Cardiac fibroblast (primary cell): ENCODE results near the gene FXYD5.

Experiments
- DNase-seq, 2 donors: peaks; one replicate each; pipeline versions ENCODE4 v3.0.0 to v3.0.0-alpha.2; 2010; ENCODE audit warnings: low read depth in 2 of 2
- H3K4me3 ChIP-seq, 2 donors: replicated peaks in 1 of 2; 1 replicate in 1 of 2; 2 replicates in 1 of 2; pipeline ENCODE4 v1.5.1; 2011; ENCODE audit warnings: low read depth in 2 of 2, low read length in 2 of 2, mild to moderate bottlenecking in 2 of 2, moderate library complexity in 1 of 2
- TF ChIP-seq, protein P1 (sequence below): IDR thresholded peaks from one replicate; pipeline ENCODE4 v1.5.1; 2011; ENCODE audit warnings: low read depth, mild to moderate bottlenecking, low read length, inconsistent platforms

FXYD5 gene

DNA sequence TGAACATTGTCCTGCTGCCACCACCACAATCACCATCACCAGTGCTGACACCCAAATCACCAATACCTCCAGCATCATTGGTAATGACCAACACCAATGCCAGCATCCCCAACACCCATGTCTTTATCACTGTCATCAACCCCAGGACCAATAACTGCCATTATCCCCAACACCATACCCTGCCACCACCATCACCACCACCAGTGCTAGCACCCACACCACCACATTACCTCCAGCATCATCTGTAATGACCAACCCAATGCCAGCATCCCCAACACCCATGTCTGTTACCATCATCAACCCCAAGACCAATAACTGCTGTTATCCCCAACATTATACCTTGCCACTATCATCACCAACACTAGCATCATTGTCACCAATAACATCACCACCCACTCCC, 22.3 kb upstream of the FXYD5 start:
- no peak for DNase-seq
- TF ChIP-seq, protein P1, sequence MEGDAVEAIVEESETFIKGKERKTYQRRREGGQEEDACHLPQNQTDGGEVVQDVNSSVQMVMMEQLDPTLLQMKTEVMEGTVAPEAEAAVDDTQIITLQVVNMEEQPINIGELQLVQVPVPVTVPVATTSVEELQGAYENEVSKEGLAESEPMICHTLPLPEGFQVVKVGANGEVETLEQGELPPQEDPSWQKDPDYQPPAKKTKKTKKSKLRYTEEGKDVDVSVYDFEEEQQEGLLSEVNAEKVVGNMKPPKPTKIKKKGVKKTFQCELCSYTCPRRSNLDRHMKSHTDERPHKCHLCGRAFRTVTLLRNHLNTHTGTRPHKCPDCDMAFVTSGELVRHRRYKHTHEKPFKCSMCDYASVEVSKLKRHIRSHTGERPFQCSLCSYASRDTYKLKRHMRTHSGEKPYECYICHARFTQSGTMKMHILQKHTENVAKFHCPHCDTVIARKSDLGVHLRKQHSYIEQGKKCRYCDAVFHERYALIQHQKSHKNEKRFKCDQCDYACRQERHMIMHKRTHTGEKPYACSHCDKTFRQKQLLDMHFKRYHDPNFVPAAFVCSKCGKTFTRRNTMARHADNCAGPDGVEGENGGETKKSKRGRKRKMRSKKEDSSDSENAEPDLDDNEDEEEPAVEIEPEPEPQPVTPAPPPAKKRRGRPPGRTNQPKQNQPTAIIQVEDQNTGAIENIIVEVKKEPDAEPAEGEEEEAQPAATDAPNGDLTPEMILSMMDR = no peak
- no peak overlapping the region for H3K4me3 ChIP-seq

DNA sequence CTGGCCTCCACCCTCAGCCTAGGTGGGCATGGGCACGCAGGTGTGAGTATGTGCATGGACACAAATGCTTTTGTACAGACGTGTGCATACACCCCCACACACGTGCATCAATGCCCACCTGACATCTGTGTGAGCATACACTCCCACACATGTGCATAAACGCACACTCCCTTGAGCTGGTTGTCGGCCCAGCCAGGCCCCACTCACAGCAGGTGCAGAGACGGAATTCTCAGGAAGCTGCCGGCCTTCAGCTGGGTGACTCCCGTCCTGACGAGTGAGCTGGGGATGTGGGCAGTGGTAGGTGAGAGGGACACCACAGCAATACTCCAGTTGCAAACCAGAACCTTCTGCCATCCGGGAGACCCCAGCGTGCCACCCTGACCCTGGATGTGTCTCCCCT, 20.7 kb upstream of the FXYD5 start:
- no peak overlapping the region for H3K4me3 ChIP-seq
- DNase-seq = no peak
- TF ChIP-seq, protein P1 = no peak

DNA sequence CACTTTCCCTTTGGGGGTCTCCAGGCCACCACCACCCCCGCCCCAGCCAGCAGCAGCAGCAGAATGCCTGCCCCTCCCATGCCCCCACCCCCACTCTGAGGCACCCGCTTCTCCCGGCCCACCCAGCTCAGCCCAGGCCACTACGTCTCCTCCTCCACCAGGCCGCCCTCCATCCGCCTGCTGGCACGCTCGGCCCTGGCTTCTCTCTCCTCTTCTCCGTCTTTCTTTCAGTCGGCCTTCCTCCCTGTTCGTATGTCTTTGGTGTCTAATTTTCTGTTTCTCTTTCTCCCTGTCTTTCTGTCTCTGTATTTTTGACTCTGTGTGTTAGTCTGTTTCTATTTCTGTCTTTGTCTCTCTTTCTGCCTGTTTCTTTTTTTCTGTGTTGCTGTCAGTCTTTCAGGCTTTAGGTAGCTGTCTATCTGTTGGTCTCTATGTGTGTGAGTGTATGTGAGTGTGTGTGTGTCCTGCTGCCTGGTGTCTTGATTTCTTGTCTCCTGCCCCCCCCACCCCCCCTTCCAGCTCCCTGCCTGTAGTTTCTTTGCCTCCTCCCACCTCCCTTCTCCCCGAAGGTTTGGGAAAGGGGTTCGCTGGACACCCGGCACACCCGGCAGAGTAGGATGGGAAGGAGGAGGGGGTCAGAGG, 19.8 kb upstream of the FXYD5 start, which contains the start of gene LGI4:
TSS of gene LGI4 (minus strand) at position 459 of the 642 bp plus-strand sequence. CDS start at position 80, 379 bp downstream.
- H3K4me3 ChIP-seq = no peak within 1 kb of the TSS
- TF ChIP-seq, protein P1 = no peak
- DNase-seq = no peak

DNA sequence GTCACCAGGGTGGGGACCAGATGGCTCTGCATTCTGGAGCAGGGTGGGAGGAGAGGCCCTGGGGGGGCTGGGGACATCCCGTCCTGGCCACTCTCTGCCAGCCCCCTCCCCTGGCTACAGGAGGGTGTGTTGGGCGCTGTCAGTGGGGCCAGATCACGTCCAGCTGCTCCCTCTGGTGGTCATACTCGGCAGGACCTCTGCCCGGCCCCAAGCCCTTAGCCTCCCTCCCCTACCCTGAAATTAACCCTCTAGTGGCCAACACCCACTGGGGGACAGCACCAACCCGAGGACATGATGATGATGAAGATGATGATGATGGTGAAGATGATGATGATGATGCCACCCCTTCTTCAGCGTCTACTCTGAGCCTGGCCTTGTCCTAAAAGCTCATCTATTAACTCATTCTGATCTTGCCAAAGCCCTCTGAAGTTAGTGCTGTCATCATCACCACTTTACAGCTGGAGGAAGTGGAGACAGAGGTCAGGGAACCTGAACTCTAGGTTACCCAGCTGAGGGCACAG, 19.1 kb upstream of the FXYD5 start:
- TF ChIP-seq, protein P1 = peak; percentile 89
- DNase-seq = peak; percentile 69 to 74
- no peak overlapping the region for H3K4me3 ChIP-seq

DNA sequence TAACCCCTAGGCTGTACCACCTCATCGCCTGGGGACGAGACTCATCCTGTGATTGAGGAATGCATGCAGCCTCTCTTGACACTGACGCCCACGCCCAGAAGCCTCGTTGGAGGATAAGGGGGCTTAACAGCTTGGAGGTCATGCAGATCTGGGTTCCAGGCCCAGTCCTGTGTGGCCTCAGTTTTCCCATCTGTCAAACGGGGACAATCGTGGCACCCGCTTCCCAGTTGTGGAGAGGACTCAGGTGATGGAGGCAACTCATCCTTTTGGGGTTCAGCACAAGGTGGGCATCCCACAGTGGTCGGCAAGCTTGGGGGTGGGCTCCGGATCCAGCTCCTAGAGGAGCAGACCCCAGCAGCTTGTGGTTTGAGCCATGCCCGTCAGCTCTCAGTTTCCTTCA, 18.3 kb upstream of the FXYD5 start:
- TF ChIP-seq, protein P1 = no peak
- H3K4me3 ChIP-seq = no peak overlapping the region
- no peak for DNase-seq

DNA sequence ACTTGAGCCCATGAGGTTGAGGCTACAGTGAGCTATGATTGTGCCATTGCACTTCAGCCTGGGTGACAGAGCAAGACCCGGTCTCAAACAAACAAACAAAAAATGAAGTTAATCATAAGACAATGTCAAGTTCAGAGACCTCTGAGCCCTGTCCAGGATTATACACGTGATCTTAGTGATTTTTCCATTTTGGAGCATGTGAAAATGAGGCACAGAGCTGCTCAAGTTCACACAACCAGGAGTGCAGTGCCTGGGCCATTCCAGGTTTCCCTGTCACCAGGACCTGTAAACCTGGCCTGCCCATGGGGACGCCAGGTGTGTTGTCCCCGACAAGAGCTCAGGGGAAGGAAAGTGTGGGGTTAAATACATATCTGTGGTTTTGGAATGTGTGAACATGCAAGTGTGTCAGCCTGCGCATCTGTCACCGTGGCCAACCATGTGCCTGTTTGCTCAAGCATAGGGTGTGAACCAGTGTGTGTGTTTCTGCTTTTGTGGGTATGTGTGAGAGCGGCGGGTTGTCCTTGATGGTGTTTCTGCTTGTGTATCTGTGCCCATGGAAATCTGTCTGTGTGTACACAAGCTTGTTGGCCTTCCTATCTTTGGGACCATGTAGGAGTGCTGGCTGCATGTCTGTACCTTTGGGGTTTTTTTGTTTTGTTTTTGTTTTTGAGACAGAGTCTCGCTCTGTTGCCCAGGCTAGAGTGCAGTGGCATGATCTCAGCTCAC, 17.4 kb upstream of the FXYD5 start:
- no peak overlapping the region for H3K4me3 ChIP-seq
- no peak for DNase-seq
- TF ChIP-seq, protein P1 = no peak
